Measurements from ENCODE around the gene SEMA6A.

SEMA6A gene

DNA sequence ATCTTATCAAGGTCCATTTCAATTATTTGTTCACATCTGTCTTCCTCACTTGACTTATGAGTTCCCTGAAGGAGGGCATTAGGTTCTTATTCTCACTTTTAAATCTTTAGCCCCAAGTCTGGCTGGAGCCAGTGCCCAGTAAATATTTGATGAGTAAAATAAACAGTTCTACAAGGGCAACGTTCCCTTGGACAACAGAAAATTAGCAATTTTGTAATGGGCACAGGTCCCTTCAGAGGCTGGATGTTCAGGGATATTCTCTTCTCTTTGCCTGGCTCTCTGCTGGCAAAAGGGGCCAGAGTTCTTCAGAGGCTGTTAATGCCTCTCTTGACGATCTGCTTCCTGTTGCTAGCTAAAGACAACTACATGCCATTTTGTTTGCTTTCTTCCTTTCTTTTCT lies 149.7 kb downstream of the SEMA6A start:
- no peak for DNase-seq

GRCh38 chr5:116424258-116424615 lies 150.4 kb downstream of the SEMA6A start:
- DNase-seq = no peak

- no peak for DNase-seq
Observed at GRCh38 chr5:116423587-116424257, 150.9 kb downstream of the SEMA6A start.

DNA sequence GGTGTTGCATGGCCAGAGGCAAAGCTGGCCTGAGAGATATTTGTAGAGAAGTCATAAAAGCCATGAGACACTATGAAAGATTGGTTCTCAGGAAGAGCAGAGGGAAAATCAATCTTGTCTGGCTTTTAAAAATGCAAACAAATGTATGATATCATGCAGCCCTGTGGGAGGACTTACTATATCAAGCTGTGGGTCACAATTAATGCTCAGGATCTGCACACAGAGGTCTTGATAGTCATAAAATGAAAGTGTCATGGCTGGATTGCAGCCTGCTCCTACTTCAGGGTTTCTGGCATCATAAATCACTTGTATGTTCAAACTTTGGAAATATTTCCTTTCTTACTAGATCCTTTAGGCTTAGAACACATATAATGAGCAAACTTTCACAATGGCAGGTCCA lies 151.5 kb downstream of the SEMA6A start:
- no peak for DNase-seq

GRCh38 chr5:116421080-116421629 lies 153.5 kb downstream of the SEMA6A start:
- DNase-seq = no peak

GRCh38 chr5:116420540-116420939 lies 154.1 kb downstream of the SEMA6A start:
- DNase-seq = no peak

DNA sequence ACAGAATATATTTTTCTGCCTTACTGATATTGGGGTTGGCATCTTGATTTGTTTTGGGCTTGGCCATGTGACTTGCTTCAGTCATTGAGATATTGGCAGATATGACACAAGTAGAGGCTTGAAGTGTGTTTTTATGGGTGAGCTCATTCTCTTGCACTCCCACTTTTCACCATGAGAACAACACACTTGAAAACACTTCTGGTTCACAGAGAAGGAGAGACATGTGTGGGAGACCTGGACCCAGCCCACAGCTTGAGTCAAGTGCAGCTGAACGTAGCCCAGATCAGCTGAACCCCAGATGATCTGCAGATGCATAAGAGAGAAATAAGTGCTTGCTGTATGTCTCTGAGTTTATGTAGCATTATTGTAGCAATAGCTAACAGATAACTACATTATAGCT lies 155.4 kb downstream of the SEMA6A start:
- DNase-seq = no peak

GRCh38 chr5:116418774-116419173 lies 155.8 kb downstream of the SEMA6A start:
- no peak for DNase-seq

- no peak for DNase-seq
Observed at GRCh38 chr5:116418016-116418415, 156.6 kb downstream of the SEMA6A start.

GRCh38 chr5:116415989-116416388 lies 158.6 kb downstream of the SEMA6A start:
- DNase-seq = no peak

DNA sequence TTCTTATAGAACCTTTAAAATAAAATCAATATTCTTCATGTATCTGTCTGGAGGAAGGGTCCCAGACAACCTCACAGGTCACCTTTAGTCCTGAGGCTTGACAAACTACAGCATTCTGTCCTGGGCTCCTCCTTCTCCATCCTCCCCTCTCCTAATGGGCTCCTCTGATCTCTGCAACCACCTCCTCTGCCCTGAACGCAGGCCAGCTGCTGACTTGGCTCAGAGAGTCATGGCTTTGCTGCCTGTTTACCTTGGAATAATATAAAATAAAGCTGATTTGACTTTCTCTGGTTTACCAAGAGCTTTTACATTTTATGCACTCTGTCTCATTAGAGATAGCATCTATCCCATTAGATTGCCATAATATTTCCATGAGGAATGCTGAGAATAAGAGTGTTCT lies 159.4 kb downstream of the SEMA6A start:
- no peak for DNase-seq

GRCh38 chr5:116411101-116411571 lies 163.5 kb downstream of the SEMA6A start:
- no peak for DNase-seq

DNA sequence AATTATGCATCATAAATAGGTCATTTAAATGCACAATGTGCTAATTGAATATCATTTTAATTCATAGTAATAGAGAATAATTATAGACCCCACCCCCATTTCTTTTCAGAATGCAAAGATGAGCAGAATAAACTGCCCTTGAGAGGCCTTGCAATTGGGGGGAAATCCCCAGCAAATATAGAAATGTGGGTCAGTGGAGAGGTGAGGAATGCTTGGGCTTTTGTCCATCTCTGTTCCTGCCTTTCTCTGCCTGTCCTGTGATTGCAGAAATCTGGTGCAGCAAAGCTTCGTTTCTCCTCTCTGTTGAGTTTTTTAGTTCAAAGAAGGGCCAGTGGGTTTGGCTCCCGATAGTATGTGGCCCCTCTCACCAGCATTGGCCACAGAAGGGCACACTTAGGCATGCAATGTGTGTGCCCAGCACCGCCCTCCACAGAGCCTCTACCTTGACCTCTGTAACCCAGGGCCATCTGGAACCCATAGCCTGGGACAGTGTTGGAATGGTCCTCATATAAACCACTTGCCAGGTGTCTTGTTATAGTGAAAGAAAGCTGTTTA lies 164.2 kb downstream of the SEMA6A start:
- no peak for DNase-seq

DNA sequence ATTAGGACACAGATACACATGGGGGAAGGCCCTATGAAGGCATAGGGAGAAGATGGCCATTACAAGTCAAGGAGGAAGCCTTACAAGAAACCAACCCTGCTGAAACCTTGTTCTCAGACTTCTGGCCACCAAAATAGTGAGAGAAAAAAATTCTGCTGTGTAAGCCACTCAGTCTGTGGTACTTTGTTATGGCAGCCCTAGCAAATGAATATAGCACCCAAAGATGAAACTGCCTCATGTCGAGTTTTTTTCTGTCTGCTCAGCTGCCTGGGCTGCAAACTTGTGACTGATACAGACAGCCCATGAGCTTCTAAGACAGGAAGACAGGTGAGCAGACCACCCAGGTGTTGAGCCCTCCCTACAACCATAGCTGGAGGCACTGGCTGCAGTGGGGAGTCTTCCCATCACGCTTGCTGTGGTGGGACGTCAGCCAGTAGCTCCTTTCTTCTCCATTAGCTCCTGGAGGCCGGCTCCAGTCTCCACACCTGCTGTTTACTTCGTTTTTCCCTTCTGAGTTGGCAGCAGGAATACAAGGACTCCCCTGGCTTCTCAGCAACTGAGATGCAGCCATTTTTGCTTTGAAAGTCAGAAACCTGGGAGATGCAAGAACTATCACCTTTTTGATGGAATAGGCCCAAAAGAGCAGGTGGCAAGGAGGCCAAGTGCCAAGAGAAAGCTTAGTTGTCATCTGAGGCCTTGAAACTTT lies 164.9 kb downstream of the SEMA6A start:
- DNase-seq = no peak

- DNase-seq = no peak
Observed at GRCh38 chr5:116406306-116407041, 168.1 kb downstream of the SEMA6A start.

DNA sequence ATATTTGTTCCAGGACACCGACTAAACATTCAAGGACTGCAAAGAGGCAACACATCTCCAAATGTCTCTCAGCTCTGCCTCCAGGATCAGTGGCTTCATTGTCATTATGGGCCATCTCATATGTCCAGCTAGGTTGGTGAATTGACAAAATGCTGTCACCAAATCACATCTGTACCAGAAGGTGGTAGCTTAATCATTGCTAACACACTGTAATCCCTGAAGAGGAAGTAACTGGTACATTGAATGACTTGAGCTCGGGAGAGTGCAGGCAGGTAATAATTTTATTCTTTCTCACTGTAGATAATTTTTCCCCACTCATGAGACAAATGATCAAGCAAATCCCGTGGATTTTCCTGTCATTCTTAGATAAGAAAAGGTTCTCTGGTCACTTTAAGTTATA lies 169.8 kb downstream of the SEMA6A start:
- no peak for DNase-seq

GRCh38 chr5:116404016-116404415 lies 170.6 kb downstream of the SEMA6A start:
- DNase-seq = no peak

DNA sequence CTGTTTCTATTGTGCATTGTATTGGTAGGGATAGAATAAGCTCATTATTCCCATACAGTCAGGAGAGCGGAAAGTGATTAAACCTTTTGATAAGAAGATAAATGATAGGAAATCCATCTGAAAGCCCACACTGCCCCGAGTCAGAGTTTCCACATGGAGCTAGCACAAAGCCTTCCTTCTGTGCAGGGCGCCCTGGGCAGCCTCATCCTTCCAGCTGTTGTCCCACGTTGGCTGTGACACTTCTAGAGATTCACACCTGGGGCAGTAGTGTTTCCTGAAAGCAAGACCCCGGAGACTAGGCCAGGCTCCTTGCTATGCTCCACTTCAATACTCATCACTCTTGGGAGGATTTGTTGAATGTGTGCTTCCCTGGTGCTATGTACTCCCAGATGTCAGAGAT lies 172.4 kb downstream of the SEMA6A start:
- DNase-seq = no peak

DNA sequence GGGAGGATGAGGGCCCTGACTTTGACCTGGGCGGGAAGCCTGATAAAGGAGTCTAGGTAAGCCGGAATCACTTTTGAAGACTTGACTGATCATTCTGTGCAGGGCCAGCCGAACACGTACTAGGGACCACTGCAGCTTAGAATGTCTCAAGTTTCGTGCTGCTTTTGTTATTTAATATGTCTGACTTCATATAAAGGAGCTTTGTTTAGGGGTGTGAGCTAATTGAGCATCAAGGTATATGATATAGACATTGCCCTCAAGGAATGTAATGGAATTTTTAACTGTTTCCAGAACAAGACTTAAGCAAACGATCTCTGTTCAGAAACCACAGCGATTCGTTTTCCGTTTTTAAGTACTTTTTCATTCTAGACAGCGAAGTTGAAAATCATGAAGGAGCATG lies 173.0 kb downstream of the SEMA6A start:
- no peak for DNase-seq

DNA sequence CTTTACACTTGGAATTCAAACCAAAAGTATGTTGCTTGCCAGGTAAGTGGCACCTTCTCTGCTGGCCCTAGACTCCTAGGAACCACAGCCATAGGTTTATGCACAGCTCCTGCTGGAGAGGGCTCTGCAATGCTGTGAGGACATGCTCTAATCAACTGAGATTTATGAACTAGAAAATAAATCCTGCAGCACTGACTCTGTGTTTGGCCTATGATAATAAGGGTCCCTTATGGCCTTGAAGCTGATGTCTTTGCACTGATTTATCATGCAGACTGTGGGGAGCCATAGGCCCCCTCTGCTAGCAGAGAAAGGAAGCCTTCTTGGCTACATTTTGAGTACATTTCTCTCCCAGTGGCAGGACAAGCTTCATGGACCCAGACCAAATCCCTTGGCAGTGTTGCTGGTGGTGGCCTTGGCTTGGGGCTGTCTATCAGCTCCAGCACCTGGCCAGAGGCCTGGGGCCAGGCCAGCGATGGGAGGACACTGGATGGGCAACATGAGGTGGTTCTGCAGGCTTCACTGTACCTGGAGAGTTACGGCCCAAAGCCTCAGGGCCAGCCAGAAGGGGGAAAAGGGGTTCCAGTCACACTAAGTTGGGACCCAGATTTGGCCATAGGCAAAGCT lies 178.0 kb downstream of the SEMA6A start:
- no peak for DNase-seq

GRCh38 chr5:116395631-116396203 lies 178.9 kb downstream of the SEMA6A start:
- no peak for DNase-seq

- no peak for DNase-seq
Observed at GRCh38 chr5:116395226-116395625, 179.4 kb downstream of the SEMA6A start.
